A673 (cell line): ENCODE measurements around the gene PTPDC1. TPM values are rescaled to one million over a fixed set of nuclear protein-coding genes. Genes with fewer than 3 reads are reported as not detected.

Source experiments
- BruUV-seq: library from RNA; stranded (reverse); fragments of 400-500 nt; replicated peaks from 2 replicates; lab custom pipeline; 2021; lab: Mats Ljungman, UMichigan
- CTCF ChIA-PET: fragments of 300-600 bp; sonication (Branson Sonifier 250); formaldehyde crosslinking; loops from one replicate; lab custom pipeline; 2022; ENCODE audit warnings: antibody characterized with exemption; lab: Charles Lee
- POLR2A ChIA-PET: fragments of 300-600 bp; sonication (Branson Sonifier 250); formaldehyde crosslinking; loops from one replicate; lab custom pipeline; 2022; ENCODE audit warnings: antibody characterized with exemption; ENCODE audit not compliant: low non-redundant PET; lab: Charles Lee
- DNase-seq: peaks from one replicate; pipeline ENCODE4 v3.0.0-alpha.2; 2015; ENCODE audit warnings: low spot score
- H3K27ac ChIP-seq: fragments of 200-600 bp; sonication (generic); 2 replicates; pipeline ENCODE4 v1.5.1; 2016; ENCODE audit warnings: mixed run types, low read depth, mild to moderate bottlenecking, mixed read lengths, antibody characterized with exemption, low read length; ENCODE audit not compliant: poor library complexity, severe bottlenecking
- H3K27me3 ChIP-seq: fragments of 200-600 bp; sonication (generic); replicated peaks from 2 replicates; pipeline ENCODE4 v1.6.1; 2017; ENCODE audit warnings: mixed run types, low read depth, mild to moderate bottlenecking, mixed read lengths, antibody characterized with exemption, low read length; ENCODE audit not compliant: insufficient read depth, poor library complexity
- H3K36me3 ChIP-seq: fragments of 200-600 bp; sonication (generic); 2 replicates; pipeline ENCODE4 v1.6.1; 2016; ENCODE audit warnings: mixed run types, mild to moderate bottlenecking, mixed read lengths, antibody characterized with exemption, low read length; ENCODE audit not compliant: insufficient read depth, poor library complexity, severe bottlenecking
- H3K4me1 ChIP-seq: fragments of 200-600 bp; sonication (generic); 2 replicates; pipeline ENCODE4 v1.6.1; 2017; ENCODE audit warnings: mixed run types, mild to moderate bottlenecking, mixed read lengths, antibody characterized with exemption, low read length; ENCODE audit not compliant: insufficient read depth, poor library complexity, severe bottlenecking
- H3K4me3 ChIP-seq: fragments of 200-600 bp; sonication (generic); 2 replicates; pipeline ENCODE4 v1.5.1; 2016; ENCODE audit warnings: low read depth, mixed run types, mild to moderate bottlenecking, mixed read lengths, low read length; ENCODE audit not compliant: poor library complexity, severe bottlenecking
- H3K9me3 ChIP-seq: fragments of 200-600 bp; sonication (generic); 2 replicates; pipeline ENCODE4 v1.6.1; 2016; ENCODE audit warnings: mixed run types, low read depth, mild to moderate bottlenecking, mixed read lengths, antibody characterized with exemption, low read length; ENCODE audit not compliant: poor library complexity, severe bottlenecking
- CTCF ChIP-seq: fragments of 300-800, 200-600 bp; sonication (generic); conservative IDR thresholded peaks from 2 replicates; pipeline ENCODE4 v1.5.1; 2017; ENCODE audit warnings: low read depth, mild to moderate bottlenecking, antibody characterized with exemption, low read length, moderate library complexity, mixed read lengths
- EZH2 ChIP-seq: fragments of 200-600 bp; sonication (generic); IDR thresholded peaks from 2 replicates; pipeline ENCODE4 v1.6.1; 2017; ENCODE audit warnings: borderline replicate concordance, low read depth, mild to moderate bottlenecking, mixed read lengths, antibody characterized with exemption, low read length; ENCODE audit not compliant: poor library complexity, severe bottlenecking
- intact Hi-C: fragments of 100-400 bp; cut with micrococcal nuclease; formaldehyde crosslinking; loops from one replicate; pipeline ENCODE4 v1.10.0; 2022; ENCODE audit not compliant: unreplicated experiment
- total RNA-seq: library from RNA; stranded (reverse); gene quantifications from 2 replicates; pipeline ENCODE4 v1.2.3, GENCODE V29; 2021

The PTPDC1 gene
- total RNA-seq, 1 experiment from 2014 or later = 3.5 TPM

GRCh38 chr9:94128580-94128979 is 44.3 kb downstream of the PTPDC1 start:
- BruUV-seq = no TSS peak
- Histone ChIP-seq H3K4me3 (no peak overlapping the region), H3K27me3 (no peaks in the 10 kb centered on the region), H3K4me1 (no peaks in the 10 kb centered on the region), H3K27ac (no peak overlapping the region), H3K36me3 (no peaks in the 10 kb centered on the region), H3K9me3 (peaks cover 17% of the 10 kb centered on the region)
- intact Hi-C loops = no loop called here
- no peak for DNase-seq
- ChIA-PET POLR2A (no interaction called here), CTCF (no interaction called here)
- TF ChIP-seq CTCF (no peak), EZH2 (no peak)

- ChIA-PET CTCF (no interaction called here), POLR2A (no interaction called here)
- H3K4me1 ChIP-seq = no peaks in the 10 kb centered on the region
- BruUV-seq = no TSS peak
- intact Hi-C loops = no loop called here
- H3K4me3 ChIP-seq = no peak overlapping the region
- no peak for DNase-seq
- TF ChIP-seq CTCF (no peak), EZH2 (no peak)
- no peaks in the 10 kb centered on the region for H3K27me3 ChIP-seq
- H3K36me3 ChIP-seq = no peaks in the 10 kb centered on the region
- no peak overlapping the region for H3K27ac ChIP-seq
- H3K9me3 ChIP-seq = no peaks in the 10 kb centered on the region
These were observed 50.4 kb downstream of the PTPDC1 start for GRCh38 chr9:94134629-94135028.

GRCh38 chr9:94135222-94135621 is 51.0 kb downstream of the PTPDC1 start:
- Histone ChIP-seq H3K27ac (no peak overlapping the region), H3K36me3 (no peaks in the 10 kb centered on the region), H3K4me3 (no peak overlapping the region), H3K27me3 (no peaks in the 10 kb centered on the region), H3K9me3 (no peaks in the 10 kb centered on the region), H3K4me1 (peaks cover 5% of the 10 kb centered on the region)
- DNase-seq = no peak
- POLR2A ChIA-PET = no interaction called here
- TF ChIP-seq EZH2 (no peak), CTCF (no peak)
- CTCF ChIA-PET = no interaction called here
- no TSS peak for BruUV-seq
- intact Hi-C loops = no loop called here
